GM19395 (cell line): ENCODE measurements around the gene KRT83.
A peak's percentile ranks its signal among the peaks of the same experiment; 100 is the strongest.
"Not testable (repeated sequence)": the region's sequence is repeated elsewhere in the genome, so short reads cannot be mapped to it uniquely, and the experiment has no call there.

Source experiments
- ATAC-seq: cut with Tn5 transposase; IDR thresholded peaks from one replicate; pipeline ENCODE4 v1.9.1; 2021; ENCODE audit warnings: mild to moderate bottlenecking, moderate library complexity; ENCODE audit not compliant: unreplicated experiment

Gene KRT83

DNA sequence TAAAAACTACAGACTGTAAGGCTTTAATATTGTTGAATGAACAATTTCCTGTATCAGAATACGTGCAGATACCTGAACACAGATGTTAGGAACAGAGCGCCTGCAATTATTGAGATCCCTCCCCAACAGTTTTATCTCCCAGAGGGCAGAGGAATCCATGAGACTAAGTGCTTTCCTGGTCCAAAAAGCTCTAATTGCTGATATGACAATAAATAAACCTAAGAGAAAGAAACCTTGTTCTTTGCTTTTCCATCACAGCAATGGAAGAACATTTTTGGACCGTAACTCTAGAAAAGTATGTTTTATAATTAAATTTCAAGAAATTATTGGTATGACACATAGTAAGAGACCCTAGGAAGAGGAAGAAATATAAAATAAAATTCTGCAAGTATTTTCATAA, 13.0 kb upstream of the KRT83 start:
- no peak for ATAC-seq

DNA sequence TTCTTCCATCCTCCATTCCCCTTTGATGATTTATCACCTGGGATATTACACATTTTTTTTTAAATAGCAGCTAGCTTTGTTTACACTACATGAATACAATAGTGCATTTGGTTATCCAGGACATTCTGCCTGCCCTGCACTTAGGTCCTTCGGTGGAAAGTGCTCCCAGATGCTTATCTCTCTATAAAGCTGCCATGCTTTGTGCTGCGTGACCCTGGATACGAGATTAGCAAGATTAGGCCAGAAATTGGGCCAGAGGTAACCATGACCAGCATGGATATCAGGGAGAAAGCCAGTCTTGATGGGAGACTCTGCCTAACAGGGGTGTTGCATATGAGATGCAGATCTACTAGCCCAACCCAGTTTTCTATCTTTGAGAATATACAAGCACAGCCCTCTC, 12.1 kb upstream of the KRT83 start:
- ATAC-seq = no peak

DNA sequence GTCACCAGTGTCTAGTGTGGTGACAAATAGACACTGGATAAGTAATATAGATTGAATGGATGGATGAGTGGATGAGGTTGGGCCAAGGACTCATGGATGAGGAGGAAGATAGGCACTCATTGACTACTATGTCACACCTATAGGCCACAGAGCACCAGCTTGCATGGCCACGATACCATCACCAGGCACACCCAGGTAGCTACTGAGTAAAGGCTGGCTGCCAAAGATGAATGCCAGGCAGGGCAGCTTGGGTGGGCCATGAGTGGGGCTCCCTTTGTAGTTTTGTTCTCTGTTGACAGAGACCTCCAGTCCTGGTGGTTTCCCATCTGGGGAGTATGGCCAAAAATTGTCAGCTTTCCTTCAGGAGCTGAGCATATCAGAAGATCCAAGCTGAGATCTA, 11.2 kb upstream of the KRT83 start:
- ATAC-seq = no peak

- ATAC-seq = no peak
Measured at GRCh38 chr12:52331833-52332232, 10.6 kb upstream of the KRT83 start.

GRCh38 chr12:52331039-52331438, 9.8 kb upstream of the KRT83 start:
- ATAC-seq = no peak

GRCh38 chr12:52327830-52328500, 6.8 kb upstream of the KRT83 start:
- no peak for ATAC-seq

DNA sequence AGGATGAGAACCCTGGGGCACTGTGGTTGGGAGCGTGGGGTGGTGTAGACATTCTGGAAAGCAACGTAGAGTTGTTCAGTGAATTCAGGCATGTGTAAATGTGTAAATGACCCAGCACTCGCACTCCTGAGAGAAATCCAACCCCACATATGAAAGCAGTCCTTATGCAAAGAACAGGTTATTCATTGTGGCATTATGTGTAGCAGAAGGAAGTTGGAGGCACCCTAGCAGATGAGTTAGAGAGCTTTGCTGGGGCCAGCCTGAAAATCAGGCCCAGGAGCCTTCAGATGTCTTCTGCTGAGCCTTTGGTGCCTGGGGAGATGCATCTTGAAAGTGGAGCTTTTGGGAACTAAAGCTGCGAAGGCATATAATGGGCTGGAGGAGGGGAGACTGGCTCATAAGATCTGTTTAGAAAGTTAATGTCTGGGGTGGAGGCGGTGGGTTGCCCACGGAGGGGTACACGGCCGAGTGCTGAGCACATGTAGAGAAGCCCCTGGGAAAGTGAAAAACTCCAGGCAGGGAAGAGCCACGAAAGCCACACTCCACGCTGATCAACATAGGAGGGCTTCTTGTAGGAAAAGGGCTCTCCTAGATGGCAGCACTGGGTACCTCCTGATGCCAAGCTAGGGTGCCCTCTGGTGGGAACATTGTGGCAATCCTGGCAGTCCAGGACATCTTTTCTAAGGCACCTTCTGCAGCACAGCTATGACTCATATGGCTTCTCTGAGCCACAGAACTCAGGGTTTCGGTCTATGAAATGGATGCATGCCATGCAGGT, 6.0 kb upstream of the KRT83 start:
- peak; percentile 98 for ATAC-seq

GRCh38 chr12:52324153-52324444, 2.9 kb upstream of the KRT83 start:
- no peak for ATAC-seq

- ATAC-seq = no peak
Measured at GRCh38 chr12:52323416-52324152, 2.4 kb upstream of the KRT83 start.

- no peak for ATAC-seq
Measured at GRCh38 chr12:52323001-52323400, 1.8 kb upstream of the KRT83 start.

DNA sequence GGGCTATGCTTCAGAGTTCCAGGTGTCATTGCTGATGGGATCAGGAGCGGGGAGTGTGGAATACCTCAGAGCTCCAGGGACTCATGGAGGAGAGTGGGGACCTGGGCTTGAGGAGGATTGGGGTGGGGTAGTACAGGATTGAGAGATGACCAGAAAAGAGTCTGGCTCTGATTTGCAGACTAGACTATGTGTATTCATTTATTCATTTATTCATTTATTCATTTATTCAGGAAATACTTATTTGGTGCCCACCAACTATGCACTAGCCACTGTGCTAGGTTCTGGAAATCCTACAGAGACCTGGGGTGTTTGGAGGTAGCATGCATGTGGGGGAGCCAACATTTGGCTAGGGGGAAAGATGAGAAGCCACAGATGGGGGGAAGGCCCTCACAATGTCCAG, 871 bp upstream of the KRT83 start:
- no peak for ATAC-seq

GRCh38 chr12:52321418-52321817, 220 bp upstream of the KRT83 start:
- no peak for ATAC-seq

- no peak for ATAC-seq
Measured at GRCh38 chr12:52319097-52319496, 2.1 kb downstream of the KRT83 start.

- no peak for ATAC-seq
Measured at GRCh38 chr12:52318241-52318990, 2.8 kb downstream of the KRT83 start.

- ATAC-seq = no peak
Measured at GRCh38 chr12:52317468-52318052, 3.6 kb downstream of the KRT83 start.

GRCh38 chr12:52316701-52317100, 4.5 kb downstream of the KRT83 start:
- no peak for ATAC-seq

DNA sequence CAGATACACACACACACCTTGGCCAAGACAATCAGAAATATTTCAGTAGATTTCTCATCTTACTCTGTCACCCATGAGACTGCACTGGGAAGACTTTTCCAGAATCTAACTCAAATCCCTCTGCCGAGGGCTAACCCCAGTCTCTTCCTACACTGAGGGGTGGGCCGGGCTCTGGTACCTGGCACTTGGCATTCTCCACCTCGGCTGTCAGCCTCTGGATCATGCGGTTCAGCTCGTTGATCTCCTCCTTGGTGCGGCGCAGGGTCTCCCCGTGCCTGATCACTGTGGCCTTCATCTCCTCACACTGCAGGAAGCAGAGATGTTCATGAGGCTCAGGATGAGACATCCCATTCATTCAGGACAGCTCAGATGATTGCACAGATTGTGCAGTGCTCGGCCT, 4.9 kb downstream of the KRT83 start:
- no peak for ATAC-seq

DNA sequence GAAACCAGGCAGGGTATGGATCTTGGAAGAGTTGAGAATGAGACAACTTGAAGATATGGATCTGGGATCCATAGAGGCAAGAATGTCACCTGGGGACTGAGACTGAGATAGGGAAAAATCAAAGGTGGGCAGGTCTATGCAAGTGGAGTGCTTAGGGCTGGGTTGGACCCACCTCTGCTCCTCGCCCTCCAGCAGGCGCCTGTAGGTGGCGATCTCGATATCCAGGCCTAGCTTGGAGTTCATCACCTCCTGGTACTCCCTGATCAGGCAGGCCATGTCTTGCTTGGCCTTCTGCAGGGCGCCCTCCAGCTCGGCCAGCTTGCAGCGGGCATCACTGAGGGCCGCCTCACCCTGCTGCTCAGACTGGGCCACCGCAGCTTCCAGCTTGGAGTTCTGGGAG, 5.5 kb downstream of the KRT83 start:
- not testable (repeated sequence) for ATAC-seq

GRCh38 chr12:52314511-52314910, 6.7 kb downstream of the KRT83 start:
- ATAC-seq = no peak

- ATAC-seq = no peak
Measured at GRCh38 chr12:52313926-52314325, 7.3 kb downstream of the KRT83 start.

- no peak for ATAC-seq
Measured at GRCh38 chr12:52313461-52313860, 7.7 kb downstream of the KRT83 start.
